ENCODE measurements around the gene CD274. TPM values are rescaled to one million over a fixed set of nuclear protein-coding genes. Genes with fewer than 3 reads are reported as not detected.
"Not testable (repeated sequence)": the region's sequence is repeated elsewhere in the genome, so short reads cannot be mapped to it uniquely, and the experiment has no call there.

CD274 gene
- total and polyA plus RNA-seq, 4 experiments from 2014 or later: 7.9 to 23.0 (median 13.5) TPM

DNA sequence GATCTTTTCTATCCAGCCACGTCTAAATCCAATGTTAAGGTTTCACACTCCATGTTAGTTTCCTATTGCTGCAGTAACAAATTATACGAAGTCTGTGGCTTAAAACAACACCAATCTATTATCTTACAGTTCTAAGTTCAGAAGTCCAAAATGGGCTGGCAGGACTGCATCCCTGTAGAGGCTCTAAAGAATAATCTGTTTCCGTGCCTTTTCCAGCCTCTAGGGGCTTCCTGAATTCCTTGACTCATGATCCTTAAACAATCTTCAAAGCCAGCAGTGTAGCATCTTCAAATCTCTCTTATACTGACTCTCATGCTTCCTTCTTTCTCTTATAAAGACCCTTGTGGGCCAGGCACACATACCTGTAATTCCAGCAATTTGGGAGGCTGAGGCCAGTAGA lies 19.4 kb upstream of the CD274 start:
- H3K9me3 ChIP-seq (ENCODE audit: control insufficient read depth in 1 of 2, low read length in 2 of 2): no peaks in the 10 kb centered on the region
- Mint-ChIP-seq H3K27me3 (no peaks in the 10 kb centered on the region), H3K9me3 (no peaks in the 10 kb centered on the region), H3K27ac (peak overlapping the region in 1 of 7 donors; percentile 54), H3K4me3 (no peak overlapping the region), H3K4me1 (peaks cover 3 to 12% (median 6%) of the 10 kb centered on the region in 4 donors), H3K36me3 (peaks cover 27 to 43% of the 10 kb centered on the region in 2 donors)
- DNase-seq: no peak
- no peak overlapping the region for H3K4me3 ChIP-seq (ENCODE audit: low read length in 2 of 2)
- H3K27me3 ChIP-seq (ENCODE audit: insufficient read depth, low read length): no peaks in the 10 kb centered on the region
- H3K36me3 ChIP-seq (ENCODE audit: insufficient read depth, low read length): peaks cover 7% of the 10 kb centered on the region
- POLR2A ChIA-PET (ENCODE audit: partially characterized antibody): no interaction called here
- H3K4me1 ChIP-seq (ENCODE audit: insufficient read depth, low read length): no peaks in the 10 kb centered on the region
- intact Hi-C loops (cut with micrococcal nuclease): loop anchor here (10.0 kb wide), 1 partner anchor 984 kb away; the partner anchor contains the start of gene UHRF2
- CTCF ChIA-PET (ENCODE audit: partially characterized antibody): interaction anchor here (1.5 to 2.0 kb wide), 2 partner anchors 159 to 245 kb away, joined by 4 to 9 read pairs; no protein-coding TSS in a partner anchor
- no peak overlapping the region for H3K27ac ChIP-seq (ENCODE audit: low read depth, low read length)

DNA sequence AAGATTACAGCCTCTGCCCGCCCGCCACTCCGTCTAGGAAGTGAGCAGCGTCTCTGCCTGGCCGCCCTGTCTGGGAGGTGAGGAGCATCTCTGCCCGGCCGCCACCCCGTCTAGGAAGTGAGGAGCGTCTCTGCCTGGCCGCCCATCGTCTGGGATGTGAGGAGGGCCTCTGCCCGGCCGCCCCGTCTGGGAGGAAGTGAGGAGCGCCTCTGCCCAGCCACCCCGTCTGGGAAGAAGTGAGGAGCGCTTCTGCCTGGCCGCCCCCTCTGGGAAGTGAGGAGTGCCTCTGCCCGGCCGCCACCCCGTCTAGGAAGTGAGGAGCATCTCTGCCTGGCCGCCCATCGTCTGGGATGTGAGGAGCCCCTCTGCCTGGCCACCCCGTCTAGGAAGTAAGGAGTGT lies 17.5 kb upstream of the CD274 start:
- H3K4me3 ChIP-seq (ENCODE audit: low read length in 2 of 2); H3K9me3 ChIP-seq (ENCODE audit: control insufficient read depth in 1 of 2, low read length in 2 of 2); DNase-seq; H3K27ac Mint-ChIP-seq; CTCF ChIA-PET (ENCODE audit: partially characterized antibody); H3K36me3 ChIP-seq (ENCODE audit: insufficient read depth, low read length); H3K27me3 ChIP-seq (ENCODE audit: insufficient read depth, low read length); H3K27me3 Mint-ChIP-seq; H3K4me3 Mint-ChIP-seq; H3K9me3 Mint-ChIP-seq; H3K27ac ChIP-seq (ENCODE audit: low read depth, low read length): not testable (repeated sequence)
- peaks cover 14 to 30% (median 22%) of the 10 kb centered on the region in 4 donors for H3K4me1 Mint-ChIP-seq
- H3K36me3 Mint-ChIP-seq: peaks cover 27 to 54% of the 10 kb centered on the region in 2 donors
- POLR2A ChIA-PET (ENCODE audit: partially characterized antibody): interaction anchor here (0.6 kb wide), 1 partner anchor 80 kb away, joined by 3 read pairs; no protein-coding TSS in a partner anchor
- H3K4me1 ChIP-seq (ENCODE audit: insufficient read depth, low read length): peaks cover 12% of the 10 kb centered on the region
- intact Hi-C loops (cut with micrococcal nuclease): loop anchor here (10.0 kb wide), 1 partner anchor 982 kb away; the partner anchor contains the start of gene UHRF2

DNA sequence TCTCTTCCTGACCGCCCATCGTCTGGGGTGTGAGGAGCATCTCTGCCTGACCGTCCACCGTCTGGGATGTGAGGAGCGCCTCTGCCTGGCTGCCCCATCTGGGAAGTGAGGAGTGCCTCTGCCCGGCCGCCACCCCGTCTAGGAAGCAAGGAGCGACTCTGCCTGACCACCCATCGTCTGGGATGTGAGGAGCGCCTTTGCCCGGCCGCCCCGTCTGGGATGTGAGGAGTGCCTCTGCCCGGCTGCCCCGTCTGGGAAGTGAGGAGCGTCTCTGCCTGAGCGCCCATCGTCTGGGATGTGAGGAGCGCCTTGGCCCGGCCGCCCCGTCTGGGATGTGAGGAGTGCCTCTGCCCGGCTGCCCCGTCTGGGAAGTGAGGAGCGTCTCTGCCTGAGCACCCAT lies 17.0 kb upstream of the CD274 start:
- H3K27ac Mint-ChIP-seq: peak overlapping the region in 1 of 7 donors; percentile 29
- DNase-seq; CTCF ChIA-PET (ENCODE audit: partially characterized antibody); H3K9me3 ChIP-seq (ENCODE audit: control insufficient read depth in 1 of 2, low read length in 2 of 2); H3K27ac ChIP-seq (ENCODE audit: low read depth, low read length); H3K27me3 ChIP-seq (ENCODE audit: insufficient read depth, low read length); H3K36me3 ChIP-seq (ENCODE audit: insufficient read depth, low read length); H3K4me3 Mint-ChIP-seq; H3K4me3 ChIP-seq (ENCODE audit: low read length in 2 of 2); H3K27me3 Mint-ChIP-seq; H3K9me3 Mint-ChIP-seq; POLR2A ChIA-PET (ENCODE audit: partially characterized antibody): not testable (repeated sequence)
- H3K4me1 Mint-ChIP-seq: peaks cover 18 to 33% (median 26%) of the 10 kb centered on the region in 4 donors
- intact Hi-C loops (cut with micrococcal nuclease): loop anchor here (10.0 kb wide), 1 partner anchor 981 kb away; the partner anchor contains the start of gene UHRF2
- peaks cover 16% of the 10 kb centered on the region for H3K4me1 ChIP-seq (ENCODE audit: insufficient read depth, low read length)
- H3K36me3 Mint-ChIP-seq: peaks cover 27 to 54% of the 10 kb centered on the region in 2 donors

DNA sequence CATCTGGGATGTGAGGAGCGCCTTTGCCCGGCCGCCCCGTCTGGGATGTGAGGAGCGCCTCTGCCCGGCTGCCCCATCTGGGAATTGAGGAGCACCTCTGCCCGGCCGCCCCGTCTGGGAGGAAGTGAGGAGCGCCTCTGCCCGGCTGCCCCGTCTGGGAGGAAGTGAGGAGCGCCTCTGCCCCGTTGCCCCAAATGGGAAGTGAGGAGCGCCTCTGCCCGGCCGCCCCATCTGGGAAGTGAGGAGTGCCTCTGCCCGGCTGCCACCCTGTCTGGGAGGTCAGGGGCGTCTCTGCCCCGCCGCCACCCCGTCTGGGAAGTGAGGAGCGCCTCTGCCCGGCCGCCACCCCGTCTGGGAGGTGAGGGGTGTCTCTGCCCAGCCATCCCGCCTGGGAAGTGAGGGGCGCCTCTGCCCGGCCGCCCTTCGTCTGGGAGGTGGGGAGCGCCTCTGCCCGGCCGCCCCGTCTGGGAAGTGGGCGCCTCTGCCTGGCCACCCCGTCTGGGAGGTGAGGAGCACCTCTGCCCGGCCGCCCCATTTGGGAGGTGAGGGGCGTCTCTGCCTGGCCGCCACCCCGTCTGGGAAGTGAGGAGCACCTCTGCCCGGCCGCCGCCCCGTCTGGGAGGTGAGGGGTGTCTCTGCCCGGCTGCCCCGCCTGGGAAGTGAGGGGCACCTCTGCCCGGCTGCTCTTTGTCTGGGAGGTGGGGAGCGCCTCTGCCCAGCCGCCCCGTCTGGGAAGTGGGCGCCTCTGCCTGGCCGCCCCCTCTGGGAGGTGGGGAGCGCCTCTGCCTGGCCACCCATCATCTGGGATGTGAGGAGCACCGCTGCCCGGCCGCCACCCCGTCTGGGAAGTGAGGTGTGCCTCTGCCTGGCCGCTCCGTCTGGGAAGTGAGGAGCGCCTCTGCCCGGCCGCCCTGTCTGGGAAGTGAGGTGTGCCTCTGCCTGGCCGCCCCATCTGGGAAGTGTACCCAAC lies 16.2 kb upstream of the CD274 start:
- H3K4me1 ChIP-seq (ENCODE audit: insufficient read depth, low read length): peaks cover 23% of the 10 kb centered on the region
- POLR2A ChIA-PET (ENCODE audit: partially characterized antibody); DNase-seq; H3K27me3 ChIP-seq (ENCODE audit: insufficient read depth, low read length); H3K27me3 Mint-ChIP-seq; H3K9me3 Mint-ChIP-seq; H3K9me3 ChIP-seq (ENCODE audit: control insufficient read depth in 1 of 2, low read length in 2 of 2); CTCF ChIA-PET (ENCODE audit: partially characterized antibody); H3K27ac ChIP-seq (ENCODE audit: low read depth, low read length); H3K4me3 ChIP-seq (ENCODE audit: low read length in 2 of 2); H3K27ac Mint-ChIP-seq; H3K36me3 ChIP-seq (ENCODE audit: insufficient read depth, low read length); H3K4me3 Mint-ChIP-seq: not testable (repeated sequence)
- intact Hi-C loops (cut with micrococcal nuclease): loop anchor here (10.0 kb wide), 1 partner anchor 981 kb away; the partner anchor contains the start of gene UHRF2
- peaks cover 27 to 54% of the 10 kb centered on the region in 2 donors for H3K36me3 Mint-ChIP-seq
- peaks cover 25 to 41% (median 33%) of the 10 kb centered on the region in 4 donors for H3K4me1 Mint-ChIP-seq

DNA sequence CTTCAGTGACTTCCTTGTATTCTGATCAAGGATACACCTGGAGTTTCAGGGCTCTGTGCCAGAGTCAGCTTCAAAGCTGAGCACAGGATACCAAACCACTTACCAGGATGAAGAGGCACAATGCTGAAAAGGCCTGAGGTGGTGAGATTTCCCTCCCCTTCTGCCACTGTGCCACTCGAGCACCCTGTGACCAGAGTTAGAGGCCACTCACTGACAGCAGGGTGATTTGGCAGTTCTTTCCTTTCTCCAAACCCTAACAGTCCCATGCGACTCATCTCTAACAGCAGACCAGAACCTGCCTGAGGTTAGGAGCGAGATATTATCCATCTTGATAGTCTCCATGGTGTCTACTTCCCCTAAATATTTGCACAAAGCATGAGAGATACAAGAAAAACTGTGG lies 14.4 kb upstream of the CD274 start:
- peaks cover 23% of the 10 kb centered on the region for H3K4me1 ChIP-seq (ENCODE audit: insufficient read depth, low read length)
- H3K4me3 Mint-ChIP-seq: peak overlapping the region in 4 of 8 donors; percentile 12 to 97 (median 94)
- no peaks in the 10 kb centered on the region for H3K9me3 Mint-ChIP-seq
- H3K9me3 ChIP-seq (ENCODE audit: control insufficient read depth in 1 of 2, low read length in 2 of 2): no peaks in the 10 kb centered on the region
- CTCF ChIA-PET (ENCODE audit: partially characterized antibody): interaction anchor here (1.1 to 8.9 kb wide), 4 partner anchors 10 to 248 kb away, joined by 4 to 107 read pairs (median 62); partner anchors contain the start of genes CD274 and INSL6
- H3K36me3 Mint-ChIP-seq: peaks cover 20 to 40% of the 10 kb centered on the region in 2 donors
- H3K27ac ChIP-seq (ENCODE audit: low read depth, low read length): no peak overlapping the region
- peak overlapping the region in 5 of 7 donors; percentile 12 to 100 (median 99) for H3K27ac Mint-ChIP-seq
- H3K4me1 Mint-ChIP-seq: peaks cover 25 to 42% (median 35%) of the 10 kb centered on the region in 4 donors
- intact Hi-C loops (cut with micrococcal nuclease): loop anchor here (5.0 to 10.0 kb wide), 9 partner anchors 99 to 1909 kb away; partner anchors contain the start of genes AK3, CDC37L1, JAK2 and PLPP6
- no peak for DNase-seq
- H3K27me3 Mint-ChIP-seq: no peaks in the 10 kb centered on the region
- no peak overlapping the region for H3K4me3 ChIP-seq (ENCODE audit: low read length in 2 of 2)
- H3K36me3 ChIP-seq (ENCODE audit: insufficient read depth, low read length): peaks cover 7% of the 10 kb centered on the region
- no peaks in the 10 kb centered on the region for H3K27me3 ChIP-seq (ENCODE audit: insufficient read depth, low read length)
- POLR2A ChIA-PET (ENCODE audit: partially characterized antibody): interaction anchor here (2.6 to 6.9 kb wide), 2 partner anchors 13 to 154 kb away, joined by 19 to 136 read pairs; partner anchors contain the start of gene CD274

DNA sequence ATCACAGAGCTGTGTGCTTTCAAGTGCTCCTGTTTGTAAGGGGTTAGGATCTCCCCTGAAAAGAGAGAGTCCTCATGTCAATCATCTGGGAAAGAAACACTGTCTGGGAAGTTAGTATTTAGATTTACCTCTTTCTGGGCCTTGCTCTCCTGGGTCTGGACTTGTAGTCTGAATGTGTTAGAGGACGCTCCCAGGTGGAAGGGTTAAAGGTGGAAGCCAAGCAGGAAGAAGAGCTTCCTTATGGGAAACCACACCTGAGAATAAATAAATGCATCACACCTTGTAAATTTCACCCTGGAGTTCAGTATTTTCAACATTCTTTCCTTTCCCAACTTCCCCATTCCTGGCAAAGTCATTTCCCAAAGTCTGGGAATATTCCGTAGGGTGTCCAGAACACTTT lies 13.9 kb upstream of the CD274 start:
- peak overlapping the region; percentile 92 for H3K27ac ChIP-seq (ENCODE audit: low read depth, low read length)
- CTCF ChIA-PET (ENCODE audit: partially characterized antibody): interaction anchor here (1.0 to 8.9 kb wide), 10 partner anchors 10 to 253 kb away, joined by 3 to 107 read pairs (median 8); partner anchors contain the start of genes CD274, INSL6 and RIC1
- Mint-ChIP-seq H3K4me3 (peak overlapping the region; percentile 64 to 98 (median 94)), H3K36me3 (peaks cover 18 to 38% of the 10 kb centered on the region in 2 donors), H3K4me1 (peaks cover 25 to 42% (median 35%) of the 10 kb centered on the region in 4 donors), H3K27ac (peak overlapping the region; percentile 19 to 100 (median 99)), H3K27me3 (no peaks in the 10 kb centered on the region), H3K9me3 (no peaks in the 10 kb centered on the region)
- intact Hi-C loops (cut with micrococcal nuclease): loop anchor here (5.0 to 10.0 kb wide), 9 partner anchors 99 to 1909 kb away; partner anchors contain the start of genes AK3, CDC37L1, JAK2 and PLPP6
- DNase-seq: no peak
- peaks cover 7% of the 10 kb centered on the region for H3K36me3 ChIP-seq (ENCODE audit: insufficient read depth, low read length)
- H3K4me1 ChIP-seq (ENCODE audit: insufficient read depth, low read length): peaks cover 23% of the 10 kb centered on the region
- H3K9me3 ChIP-seq (ENCODE audit: control insufficient read depth in 1 of 2, low read length in 2 of 2): no peaks in the 10 kb centered on the region
- POLR2A ChIA-PET (ENCODE audit: partially characterized antibody): interaction anchor here (1.8 to 6.9 kb wide), 7 partner anchors 12 to 695 kb away, joined by 5 to 136 read pairs (median 19); partner anchors contain the start of genes AK3, CD274, INSL6 and RIC1
- no peaks in the 10 kb centered on the region for H3K27me3 ChIP-seq (ENCODE audit: insufficient read depth, low read length)
- H3K4me3 ChIP-seq (ENCODE audit: low read length in 2 of 2): peak overlapping the region in 1 of 2 donors; percentile 83
